DOHH2 (cell line): ENCODE results near the gene PPIB.

ENCODE experiments used
- H3F3A ChIP-seq: fragments of 200-600 bp; sonication (generic), shearing (Covaris generic); 2 replicates; pipeline ENCODE4 v1.6.0; 2016; ENCODE audit warnings: antibody characterized with exemption, mild to moderate bottlenecking; ENCODE audit not compliant: control insufficient read depth, insufficient read depth
- H3K27ac ChIP-seq: fragments of 200-600 bp; sonication (generic); 2 replicates; pipeline ENCODE4 v1.5.1; 2014; ENCODE audit warnings: low read depth, mild to moderate bottlenecking, low read length, moderate library complexity
- H3K27me3 ChIP-seq: fragments of 200-600 bp; sonication (generic); 2 replicates; pipeline ENCODE4 v1.6.1; 2014; ENCODE audit warnings: mild to moderate bottlenecking, low read length, mixed read lengths; ENCODE audit not compliant: control insufficient read depth
- H3K36me3 ChIP-seq: fragments of 200-600 bp; sonication (generic); 2 replicates; pipeline ENCODE4 v1.6.1; 2014; ENCODE audit warnings: mild to moderate bottlenecking, low read length, moderate library complexity, mixed read lengths; ENCODE audit not compliant: control insufficient read depth
- H3K4me1 ChIP-seq: fragments of 200-600 bp; sonication (generic); 2 replicates; pipeline ENCODE4 v1.6.1; 2014; ENCODE audit warnings: mild to moderate bottlenecking, low read length, mixed read lengths; ENCODE audit not compliant: control insufficient read depth
- H3K4me2 ChIP-seq: fragments of 200-600 bp; sonication (generic); 2 replicates; pipeline ENCODE4 v1.6.0; 2014; ENCODE audit warnings: mild to moderate bottlenecking, low read length, moderate library complexity
- H3K4me3 ChIP-seq: fragments of 200-600 bp; sonication (generic); 2 replicates; pipeline ENCODE4 v1.5.1; 2014; ENCODE audit warnings: mild to moderate bottlenecking, low read length, mixed read lengths
- H3K79me2 ChIP-seq: fragments of 200-600 bp; sonication (generic); 2 replicates; pipeline ENCODE4 v1.6.1; 2014; ENCODE audit warnings: mild to moderate bottlenecking, low read length, mixed read lengths; ENCODE audit not compliant: control insufficient read depth
- H3K9me2 ChIP-seq: fragments of 200-600 bp; sonication (generic); replicated peaks from 2 replicates; pipeline ENCODE4 v1.6.1; 2014; ENCODE audit warnings: mild to moderate bottlenecking, low read length, mixed read lengths; ENCODE audit not compliant: control insufficient read depth
- H3K9me3 ChIP-seq: fragments of 200-600 bp; sonication (generic); 2 replicates; pipeline ENCODE4 v1.6.1; 2014; ENCODE audit warnings: antibody characterized with exemption, low read length, mixed read lengths; ENCODE audit not compliant: control insufficient read depth, insufficient read depth
- H4K20me1 ChIP-seq: fragments of 200-600 bp; sonication (generic); 2 replicates; pipeline ENCODE4 v1.6.0; 2014; ENCODE audit warnings: low read depth, mild to moderate bottlenecking, antibody characterized with exemption, low read length, moderate library complexity; ENCODE audit not compliant: control insufficient read depth, insufficient read depth
- EZH2phosphoT487 ChIP-seq: fragments of 200-600 bp; sonication (generic); IDR thresholded peaks from 2 replicates; pipeline ENCODE4 v1.6.1; 2017; ENCODE audit warnings: borderline replicate concordance, mild to moderate bottlenecking, antibody characterized with exemption, low read length, moderate library complexity, mixed read lengths
- TF ChIP-seq, protein P1 (sequence below): fragments of 200-600 bp; sonication (generic); IDR thresholded peaks from one replicate; pipeline ENCODE4 v1.5.1; 2014; ENCODE audit warnings: antibody characterized with exemption, mild to moderate bottlenecking, low read depth, low read length; ENCODE audit not compliant: poor library complexity, severe bottlenecking

Gene PPIB

GRCh38 chr15:64148168-64148567 lies 14.7 kb downstream of the PPIB start:
- Histone ChIP-seq H3K9me3 (no peaks in the 10 kb centered on the region), H3F3A (peaks cover 21% of the 10 kb centered on the region; the same call in 1 of the 2 replicates), H3K4me1 (peaks cover 63% of the 10 kb centered on the region), H3K9me2 (no peaks in the 10 kb centered on the region), H3K4me3 (no peak overlapping the region), H3K79me2 (peaks cover 15% of the 10 kb centered on the region), H3K4me2 (no peak overlapping the region), H3K36me3 (peaks cover 12% of the 10 kb centered on the region; the same call in 1 of the 2 replicates), H3K27me3 (no peaks in the 10 kb centered on the region), H4K20me1 (no peaks in the 10 kb centered on the region), H3K27ac (no peak overlapping the region)
- TF ChIP-seq, protein P1, sequence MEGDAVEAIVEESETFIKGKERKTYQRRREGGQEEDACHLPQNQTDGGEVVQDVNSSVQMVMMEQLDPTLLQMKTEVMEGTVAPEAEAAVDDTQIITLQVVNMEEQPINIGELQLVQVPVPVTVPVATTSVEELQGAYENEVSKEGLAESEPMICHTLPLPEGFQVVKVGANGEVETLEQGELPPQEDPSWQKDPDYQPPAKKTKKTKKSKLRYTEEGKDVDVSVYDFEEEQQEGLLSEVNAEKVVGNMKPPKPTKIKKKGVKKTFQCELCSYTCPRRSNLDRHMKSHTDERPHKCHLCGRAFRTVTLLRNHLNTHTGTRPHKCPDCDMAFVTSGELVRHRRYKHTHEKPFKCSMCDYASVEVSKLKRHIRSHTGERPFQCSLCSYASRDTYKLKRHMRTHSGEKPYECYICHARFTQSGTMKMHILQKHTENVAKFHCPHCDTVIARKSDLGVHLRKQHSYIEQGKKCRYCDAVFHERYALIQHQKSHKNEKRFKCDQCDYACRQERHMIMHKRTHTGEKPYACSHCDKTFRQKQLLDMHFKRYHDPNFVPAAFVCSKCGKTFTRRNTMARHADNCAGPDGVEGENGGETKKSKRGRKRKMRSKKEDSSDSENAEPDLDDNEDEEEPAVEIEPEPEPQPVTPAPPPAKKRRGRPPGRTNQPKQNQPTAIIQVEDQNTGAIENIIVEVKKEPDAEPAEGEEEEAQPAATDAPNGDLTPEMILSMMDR, result no peak
- no peak for TF ChIP-seq EZH2phosphoT487

DNA sequence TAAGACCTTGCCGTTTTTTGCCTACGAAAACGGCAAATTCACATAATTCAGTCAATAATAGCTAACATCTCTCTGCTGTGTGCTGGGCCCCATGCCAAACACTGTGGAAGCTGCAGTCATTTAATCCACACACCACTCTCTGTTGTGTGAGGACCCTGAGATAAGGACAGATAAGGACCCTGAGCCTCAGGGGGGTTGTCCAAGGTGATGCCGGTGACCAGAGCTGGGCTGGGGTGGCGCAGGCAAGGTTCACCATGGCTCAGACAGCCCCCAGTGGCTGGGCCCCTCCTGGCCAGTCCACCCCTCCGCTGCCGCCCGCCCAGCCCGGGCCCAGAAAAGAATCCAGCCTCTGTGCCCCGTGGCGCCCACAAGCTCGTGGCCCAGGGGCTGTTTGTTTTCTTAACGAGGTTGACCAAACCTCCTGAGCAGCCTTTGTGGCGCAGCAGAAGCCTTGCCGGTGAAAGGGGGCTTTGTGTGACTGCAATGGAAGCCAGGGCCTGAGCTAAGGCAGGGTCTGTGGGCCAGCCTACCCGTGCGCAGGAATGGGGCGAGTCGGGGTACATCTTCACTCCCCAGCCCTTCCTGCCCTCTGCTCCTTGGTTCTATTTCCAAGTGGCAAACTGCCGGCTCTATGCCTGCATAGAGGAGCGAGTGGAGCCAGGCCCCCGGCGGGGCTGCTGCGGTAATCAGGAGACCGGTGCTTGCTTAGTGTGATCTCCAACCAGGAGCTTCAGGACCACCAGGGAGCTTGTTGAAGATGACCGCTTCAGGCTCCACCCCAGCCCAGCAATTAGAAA lies 15.7 kb downstream of the PPIB start:
- Histone ChIP-seq H3F3A (peaks cover 14% of the 10 kb centered on the region; the same call in 1 of the 2 replicates), H3K4me2 (no peak overlapping the region), H3K27ac (no peak overlapping the region), H3K4me3 (no peak overlapping the region), H3K79me2 (peaks cover 4% of the 10 kb centered on the region), H3K9me2 (no peaks in the 10 kb centered on the region), H3K4me1 (peaks cover 55% of the 10 kb centered on the region), H3K27me3 (no peaks in the 10 kb centered on the region), H4K20me1 (no peaks in the 10 kb centered on the region), H3K36me3 (0 out of 2 replicates have a peak, but pooled peaks cover 8% of the 10 kb centered on the region), H3K9me3 (no peaks in the 10 kb centered on the region)
- TF ChIP-seq EZH2phosphoT487, result no peak
- TF ChIP-seq, protein P1, result no peak

- Histone ChIP-seq H3K27ac (no peak overlapping the region), H3K9me2 (no peaks in the 10 kb centered on the region), H3K79me2 (no peaks in the 10 kb centered on the region), H3K9me3 (no peaks in the 10 kb centered on the region), H3K4me3 (no peak overlapping the region), H3K27me3 (no peaks in the 10 kb centered on the region), H3F3A (peaks cover 14% of the 10 kb centered on the region; the same call in 1 of the 2 replicates), H4K20me1 (no peaks in the 10 kb centered on the region), H3K36me3 (0 out of 2 replicates have a peak, but pooled peaks cover 8% of the 10 kb centered on the region), H3K4me1 (peaks cover 55% of the 10 kb centered on the region), H3K4me2 (no peak overlapping the region)
- TF ChIP-seq EZH2phosphoT487, result no peak
- TF ChIP-seq, protein P1, result no peak
These were observed 16.3 kb downstream of the PPIB start for GRCh38 chr15:64146520-64146884.
